Left hindlimb (tissue), 1 donor: ENCODE measurements around the gene PROZ.

Experiments
- DNase-seq: peaks from one replicate; pipeline ENCODE4 v3.0.0-alpha.2; 2018

Gene PROZ

GRCh38 chr13:113142876-113143275 lies 15.6 kb upstream of the PROZ start:
- DNase-seq = no peak

- DNase-seq = no peak
Measured at GRCh38 chr13:113143466-113144254, 14.8 kb upstream of the PROZ start.

GRCh38 chr13:113144255-113144629 lies 14.2 kb upstream of the PROZ start:
- DNase-seq = no peak

GRCh38 chr13:113145496-113145895 lies 13.0 kb upstream of the PROZ start:
- DNase-seq = no peak

- DNase-seq = no peak
Measured at GRCh38 chr13:113145911-113146598, 12.4 kb upstream of the PROZ start.

- DNase-seq = no peak
Measured at GRCh38 chr13:113146750-113147149, 11.7 kb upstream of the PROZ start.

GRCh38 chr13:113147206-113147605 lies 11.2 kb upstream of the PROZ start:
- DNase-seq = no peak

- DNase-seq = no peak
Measured at GRCh38 chr13:113148407-113148806, 10.0 kb upstream of the PROZ start.

- no peak for DNase-seq
Measured at GRCh38 chr13:113148940-113149503, 9.4 kb upstream of the PROZ start.

- no peak for DNase-seq
Measured at GRCh38 chr13:113149711-113150549, 8.5 kb upstream of the PROZ start.

- no peak for DNase-seq
Measured at GRCh38 chr13:113150550-113151365, 7.7 kb upstream of the PROZ start.

GRCh38 chr13:113151745-113152690 lies 6.4 kb upstream of the PROZ start:
- peak; percentile 63 for DNase-seq

- no peak for DNase-seq
Measured at GRCh38 chr13:113152691-113152983, 5.8 kb upstream of the PROZ start.

- peak; percentile 58 for DNase-seq
Measured at GRCh38 chr13:113152984-113153809, 5.3 kb upstream of the PROZ start.

- peak; percentile 82 for DNase-seq
Measured at GRCh38 chr13:113153810-113154748, 4.4 kb upstream of the PROZ start.

- no peak for DNase-seq
Measured at GRCh38 chr13:113155201-113155600, 3.2 kb upstream of the PROZ start.

- DNase-seq = no peak
Measured at GRCh38 chr13:113155982-113156655, 2.3 kb upstream of the PROZ start.

- no peak for DNase-seq
Measured at GRCh38 chr13:113157206-113157928, 1.1 kb upstream of the PROZ start.
